Stimulated activated CD4-positive, alpha-beta T cell treated with anti-CD3 and anti-CD28 coated beads, Interleukin-12 subunit alpha, Interleukin-12 subunit beta, amount 100 ng/mL, for 4 hours (primary cell): ENCODE results near the gene ASZ1.

Source experiments
- DNase-seq: peaks from one replicate; pipeline ENCODE4 v3.0.0-alpha.2; 2020

ASZ1 gene

GRCh38 chr7:117401293-117402002 is 25.8 kb downstream of the ASZ1 start:
- DNase-seq = no peak

GRCh38 chr7:117399820-117400422 is 27.4 kb downstream of the ASZ1 start:
- no peak for DNase-seq

DNA sequence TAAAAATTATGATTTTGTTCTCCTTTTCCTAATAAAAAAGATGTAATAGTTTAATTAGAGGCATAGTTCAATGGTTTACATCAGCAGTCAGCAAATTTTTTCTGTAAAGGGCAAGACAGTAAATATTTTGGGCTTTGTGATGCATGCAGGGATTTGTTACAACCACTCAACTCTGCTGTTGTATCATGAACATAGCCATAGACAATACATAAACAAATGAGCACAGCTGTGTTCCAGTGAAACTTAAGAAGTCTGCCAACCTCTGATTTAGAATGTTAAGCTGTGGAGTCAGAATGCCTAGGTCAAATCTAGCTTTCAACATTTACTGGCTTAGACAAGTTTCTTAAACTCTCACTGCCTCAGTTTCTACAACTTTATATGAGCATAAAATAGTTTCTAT is 31.6 kb downstream of the ASZ1 start:
- DNase-seq = no peak

GRCh38 chr7:117393781-117394180 is 33.5 kb downstream of the ASZ1 start:
- no peak for DNase-seq

GRCh38 chr7:117389871-117390270 is 37.4 kb downstream of the ASZ1 start:
- no peak for DNase-seq

GRCh38 chr7:117386110-117386706 is 41.1 kb downstream of the ASZ1 start:
- no peak for DNase-seq

GRCh38 chr7:117385363-117386109 is 41.8 kb downstream of the ASZ1 start:
- DNase-seq = no peak

DNA sequence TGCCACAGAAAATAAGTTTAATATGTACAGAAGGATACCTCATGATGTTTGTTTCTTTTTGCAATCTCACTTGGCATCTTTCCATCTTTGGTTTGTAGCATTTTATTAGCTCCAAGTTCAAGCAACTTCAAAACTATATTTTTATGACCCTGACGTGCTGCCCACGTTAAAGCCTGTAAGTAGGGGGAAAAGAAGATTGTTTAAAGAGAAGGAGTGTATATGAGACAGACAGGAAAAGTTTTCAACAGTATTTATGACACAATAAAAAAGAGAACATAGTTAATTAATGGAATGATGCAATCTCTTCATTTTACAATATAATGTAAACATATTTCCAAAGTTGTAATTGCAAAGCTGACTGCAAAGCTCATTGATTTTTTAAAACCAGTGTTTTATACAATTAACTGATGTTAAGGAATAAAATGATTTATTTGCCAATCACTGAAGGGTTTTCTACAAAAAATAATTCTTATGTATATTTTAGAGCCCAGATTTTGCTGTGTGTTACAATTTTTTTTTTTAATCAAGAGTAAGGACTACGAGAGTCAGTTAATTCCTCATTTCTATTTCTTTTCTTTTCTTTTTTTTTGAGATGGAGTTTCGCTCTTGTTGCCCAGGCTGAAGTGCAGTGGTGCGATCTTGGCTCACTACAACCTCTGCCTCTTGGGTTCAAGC is 42.5 kb downstream of the ASZ1 start:
- no peak for DNase-seq

GRCh38 chr7:117383483-117384189 is 43.7 kb downstream of the ASZ1 start:
- DNase-seq = no peak

DNA sequence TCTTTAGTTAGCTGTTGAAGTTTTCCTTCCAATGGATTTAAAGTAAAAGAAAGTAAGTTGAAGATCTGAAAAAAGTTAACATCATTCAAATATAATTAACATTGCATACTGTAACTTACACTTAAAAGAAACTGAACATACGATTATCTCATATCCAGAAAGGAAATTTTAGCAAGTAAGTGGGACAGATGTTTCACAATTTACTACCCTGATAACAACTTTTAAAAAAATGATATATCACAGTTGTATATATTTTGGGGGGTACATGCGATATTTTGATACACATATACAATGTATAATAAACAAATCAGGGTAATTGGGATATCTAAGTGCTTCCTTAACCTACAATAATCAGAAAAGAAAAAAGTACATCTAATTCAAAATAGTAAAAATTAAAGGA is 44.2 kb downstream of the ASZ1 start:
- DNase-seq = no peak

GRCh38 chr7:117381362-117381761 is 45.9 kb downstream of the ASZ1 start:
- no peak for DNase-seq

- no peak for DNase-seq
Measured at GRCh38 chr7:117375380-117375779, 51.9 kb downstream of the ASZ1 start.

DNA sequence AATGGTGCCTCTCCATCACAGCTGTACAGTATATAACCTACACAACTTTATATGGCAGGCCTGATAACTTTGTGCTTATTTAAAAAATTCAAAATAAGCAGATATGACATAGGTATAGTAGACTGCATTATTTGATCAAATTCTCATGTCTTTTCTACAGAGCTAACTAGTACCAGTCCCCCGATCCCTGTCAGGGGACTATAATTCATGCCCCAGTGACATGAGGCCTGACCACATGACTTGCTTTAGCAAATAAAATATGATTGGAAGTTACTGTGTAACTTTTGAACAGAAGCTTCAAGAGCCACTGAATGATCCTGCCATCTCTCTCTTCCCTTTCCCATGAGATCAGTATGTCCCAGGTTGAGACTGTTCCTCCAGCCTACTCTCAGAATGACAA is 55.2 kb downstream of the ASZ1 start:
- DNase-seq = no peak

- no peak for DNase-seq
Measured at GRCh38 chr7:117364339-117365080, 62.8 kb downstream of the ASZ1 start.

GRCh38 chr7:117362294-117362888 is 64.9 kb downstream of the ASZ1 start:
- no peak for DNase-seq

DNA sequence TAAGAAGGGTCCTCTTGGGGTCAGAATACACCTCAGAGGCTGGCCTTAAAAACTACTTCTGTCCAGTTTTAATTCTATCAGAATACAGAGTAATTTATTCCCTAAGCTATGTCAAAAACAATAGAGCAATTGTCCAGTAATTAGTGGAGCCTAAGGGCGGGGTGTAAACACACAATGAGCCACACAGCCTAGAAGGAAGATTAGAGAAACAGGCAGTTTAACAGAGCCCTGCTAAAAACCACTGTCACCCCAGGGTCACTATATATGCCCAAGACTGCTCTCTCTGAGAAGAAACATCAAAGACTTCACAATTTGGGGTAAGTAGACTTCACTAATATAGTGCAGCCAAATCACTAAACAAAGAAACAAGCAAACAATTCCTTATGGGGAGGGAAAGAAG is 77.3 kb downstream of the ASZ1 start:
- no peak for DNase-seq

- DNase-seq = no peak
Measured at GRCh38 chr7:117349570-117349969, 77.7 kb downstream of the ASZ1 start.

- no peak for DNase-seq
Measured at GRCh38 chr7:117347962-117348672, 79.2 kb downstream of the ASZ1 start.

DNA sequence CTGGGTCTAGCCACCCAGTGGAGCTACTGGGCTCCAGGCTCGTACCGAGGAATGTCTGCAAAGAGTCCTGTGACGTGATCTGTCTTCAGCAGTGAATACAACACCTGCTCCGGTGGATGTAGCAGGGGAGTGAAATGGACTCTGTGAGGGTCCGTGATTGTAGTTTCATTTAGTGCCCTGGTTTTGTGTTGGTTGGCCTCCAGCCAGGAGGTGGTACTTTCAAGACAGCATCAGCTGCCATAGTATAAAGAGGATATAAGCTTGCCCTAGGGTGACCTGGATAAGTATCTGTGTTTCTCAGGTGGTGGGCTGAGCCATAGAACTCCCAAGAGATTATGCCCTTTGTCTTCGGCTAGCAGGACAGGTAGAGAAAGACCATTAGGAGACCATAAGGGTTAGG is 79.8 kb downstream of the ASZ1 start:
- DNase-seq = no peak

GRCh38 chr7:117346161-117346560 is 81.1 kb downstream of the ASZ1 start:
- DNase-seq = no peak

DNA sequence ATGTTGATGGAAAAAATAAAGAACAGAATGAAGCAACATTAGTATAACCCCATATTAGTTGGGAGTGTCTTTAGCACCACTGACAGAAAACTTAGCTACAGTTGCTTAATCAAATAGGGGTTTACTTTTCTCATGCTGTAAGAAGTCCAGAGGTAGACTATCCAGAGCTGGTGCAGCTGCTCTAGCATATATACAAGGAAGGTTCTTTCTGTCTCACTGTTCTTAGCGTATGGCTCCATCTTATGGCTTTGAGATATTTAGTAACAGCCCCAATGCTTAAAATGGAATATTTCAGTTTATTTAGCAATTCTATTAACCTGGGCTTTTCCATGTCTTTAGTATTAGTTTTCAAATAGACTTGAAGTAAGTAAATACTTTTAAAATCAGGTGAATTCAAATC is 89.3 kb downstream of the ASZ1 start:
- no peak for DNase-seq
